ENCODE data around the gene MAP3K4. TPM values are rescaled to one million over a fixed set of nuclear protein-coding genes. Genes with fewer than 3 reads are reported as not detected.

Gene MAP3K4
- polyA plus RNA-seq, 3 donors: 3.2 to 12.3 (median 3.5) TPM

GRCh38 chr6:160951187-160952030, 40.2 kb upstream of the MAP3K4 start:
- no peaks in the 10 kb centered on the region for H3K9me3 ChIP-seq (replicated peaks in 1 of 2; ENCODE audit: control insufficient read depth in 1 of 2, insufficient read depth in 1 of 2, low read length in 2 of 2)
- Mint-ChIP-seq H3K36me3 (no peaks in the 10 kb centered on the region), H3K4me3 (no peak overlapping the region), H3K27me3 (ENCODE audit: low read depth in 3 of 3) (peaks cover 4 to 6% (median 5%) of the 10 kb centered on the region in 3 donors), H3K4me1 (peaks cover 1% of the 10 kb centered on the region), H3K27ac (no peak overlapping the region), H3K9me3 (peaks cover 0 to 5% (median 2%) of the 10 kb centered on the region in 7 donors)
- no peak overlapping the region for H3K27ac ChIP-seq (ENCODE audit: low read depth in 1 of 2, low read length in 2 of 2)
- DNase-seq: no peak
- no peaks in the 10 kb centered on the region for H4K20me1 ChIP-seq (ENCODE audit: insufficient read depth, low read length)
- no peaks in the 10 kb centered on the region for H3K36me3 ChIP-seq (replicated peaks in 1 of 2; ENCODE audit: control insufficient read depth in 1 of 2, insufficient read depth in 2 of 2, low read length in 2 of 2)
- intact Hi-C loops (cut with micrococcal nuclease): no loop called here
- WGBS (ENCODE audit: insufficient coverage): 91% methylated on average over 10 of the region's 13 CpGs
- H3K4me3 ChIP-seq (replicated peaks in 1 of 3; ENCODE audit: low read depth in 2 of 3, low read length in 3 of 3): no peak overlapping the region
- no peak overlapping the region for H2AFZ ChIP-seq (ENCODE audit: insufficient read depth, low read depth, low read length, poor library complexity, severe bottlenecking)
- H3K4me2 ChIP-seq (replicated peaks; ENCODE audit: extremely low read depth, low read length, poor library complexity, severe bottlenecking): no peak overlapping the region
- no peaks in the 10 kb centered on the region for H3K4me1 ChIP-seq (ENCODE audit: control insufficient read depth in 1 of 2, insufficient read depth in 2 of 2, low read length in 2 of 2)
- no peaks in the 10 kb centered on the region for H3K27me3 ChIP-seq (ENCODE audit: control insufficient read depth in 2 of 2, insufficient read depth in 2 of 2, low read length in 2 of 2)
- no peaks in the 10 kb centered on the region for H3K79me2 ChIP-seq (ENCODE audit: insufficient read depth, low read length)
- no peak overlapping the region for H3K9ac ChIP-seq (ENCODE audit: insufficient read depth, low read length, poor library complexity, severe bottlenecking)
- no peak for TF ChIP-seq CTCF (IDR thresholded peaks at IDR 0.05)

- no peak overlapping the region for H3K4me3 ChIP-seq (replicated peaks in 1 of 3; ENCODE audit: low read depth in 2 of 3, low read length in 3 of 3)
- 88% methylated on average over 4 of the region's 11 CpGs for WGBS (ENCODE audit: insufficient coverage)
- no peak for DNase-seq
- Mint-ChIP-seq H3K27ac (no peak overlapping the region), H3K4me1 (peaks cover 1% of the 10 kb centered on the region), H3K27me3 (ENCODE audit: low read depth in 3 of 3) (peaks cover 5 to 6% (median 6%) of the 10 kb centered on the region in 3 donors), H3K36me3 (no peaks in the 10 kb centered on the region), H3K4me3 (no peak overlapping the region), H3K9me3 (peaks cover 0 to 8% (median 0%) of the 10 kb centered on the region in 7 donors)
- no peak overlapping the region for H2AFZ ChIP-seq (ENCODE audit: insufficient read depth, low read depth, low read length, poor library complexity, severe bottlenecking)
- no peak overlapping the region for H3K4me2 ChIP-seq (replicated peaks; ENCODE audit: extremely low read depth, low read length, poor library complexity, severe bottlenecking)
- no peaks in the 10 kb centered on the region for H3K79me2 ChIP-seq (ENCODE audit: insufficient read depth, low read length)
- intact Hi-C loops (cut with micrococcal nuclease): no loop called here
- no peaks in the 10 kb centered on the region for H3K9me3 ChIP-seq (replicated peaks in 1 of 2; ENCODE audit: control insufficient read depth in 1 of 2, insufficient read depth in 1 of 2, low read length in 2 of 2)
- no peak for TF ChIP-seq CTCF (IDR thresholded peaks at IDR 0.05)
- no peaks in the 10 kb centered on the region for H4K20me1 ChIP-seq (ENCODE audit: insufficient read depth, low read length)
- H3K27me3 ChIP-seq (ENCODE audit: control insufficient read depth in 2 of 2, insufficient read depth in 2 of 2, low read length in 2 of 2): no peaks in the 10 kb centered on the region
- no peak overlapping the region for H3K9ac ChIP-seq (ENCODE audit: insufficient read depth, low read length, poor library complexity, severe bottlenecking)
- H3K27ac ChIP-seq (ENCODE audit: low read depth in 1 of 2, low read length in 2 of 2): no peak overlapping the region
- H3K36me3 ChIP-seq (replicated peaks in 1 of 2; ENCODE audit: control insufficient read depth in 1 of 2, insufficient read depth in 2 of 2, low read length in 2 of 2): no peaks in the 10 kb centered on the region
- no peaks in the 10 kb centered on the region for H3K4me1 ChIP-seq (ENCODE audit: control insufficient read depth in 1 of 2, insufficient read depth in 2 of 2, low read length in 2 of 2)
Measured at GRCh38 chr6:160952633-160953281, 38.8 kb upstream of the MAP3K4 start.

All from CD14-positive monocyte (primary cell).